T47D (cell line): Measurements from ENCODE around the gene STIM2.
"Not testable (repeated sequence)": the region's sequence is repeated elsewhere in the genome, so short reads cannot be mapped to it uniquely, and the experiment has no call there.

Source experiments
- DNase-seq, 2 experiments: peaks; one replicate each; pipeline versions ENCODE4 v3.0.0 to v3.0.0-alpha.2; 2011 to 2012; ENCODE audit warnings: low read depth in 1 of 2, low spot score in 1 of 2
- JUND ChIP-seq: IDR thresholded peaks from 2 replicates; pipeline ENCODE4 v1.6.1; 2012; ENCODE audit warnings: low read depth
- in situ Hi-C: cut with HindIII; loops from 2 replicates; pipeline ENCODE4 v1.10.0; 2016; ENCODE audit warnings: low sequenced_read_pairs, low pct_unique_long_range_greater_than_20kb

Gene STIM2

DNA sequence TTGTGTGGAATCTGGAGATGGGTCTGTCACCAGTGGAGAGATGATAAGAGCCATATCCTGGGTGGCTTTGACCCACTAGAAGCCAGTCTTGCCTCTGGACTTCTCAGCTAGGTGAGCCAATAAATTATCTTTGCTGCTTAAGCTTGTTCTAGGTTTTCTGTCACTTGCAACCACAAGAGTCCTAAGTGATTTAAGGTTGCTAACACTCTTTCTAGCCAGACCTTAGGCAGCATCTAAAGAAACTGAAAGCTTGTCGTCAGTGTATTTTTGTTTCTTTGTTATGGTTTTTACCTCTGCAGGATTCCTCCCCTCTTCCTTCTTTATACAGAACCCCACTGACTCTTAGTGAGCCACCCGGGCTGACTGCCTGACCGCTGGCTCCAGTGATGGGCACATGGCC, 37.1 kb upstream of the STIM2 start:
- no peak for DNase-seq
- in situ Hi-C loops: no loop called here
- no peak for TF ChIP-seq JUND

DNA sequence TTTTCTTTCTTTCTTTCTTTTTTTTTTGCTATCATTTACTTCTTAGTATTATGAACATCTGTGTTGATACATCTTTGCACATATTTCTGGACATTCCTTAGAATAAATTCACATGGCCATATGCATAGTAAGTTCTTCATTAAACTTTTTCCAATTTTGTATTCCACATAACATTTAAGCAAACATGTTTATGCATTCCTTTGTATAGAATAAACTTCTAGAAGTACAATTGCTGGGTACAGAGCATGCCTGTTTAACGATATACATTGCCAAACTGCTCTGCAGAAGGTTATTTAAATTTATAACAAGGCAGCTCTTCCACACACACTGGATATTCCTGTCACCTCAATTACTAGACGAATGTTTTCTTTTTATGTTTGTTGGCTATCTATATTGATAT, 36.0 kb upstream of the STIM2 start:
- in situ Hi-C loops: no loop called here
- no peak for DNase-seq
- no peak for TF ChIP-seq JUND

- in situ Hi-C loops: no loop called here
- no peak for TF ChIP-seq JUND
- DNase-seq: no peak
These were observed 33.9 kb upstream of the STIM2 start for GRCh38 chr4:26826721-26827120.

GRCh38 chr4:26827336-26827735, 33.3 kb upstream of the STIM2 start:
- in situ Hi-C loops, DNase-seq: not testable (repeated sequence)

DNA sequence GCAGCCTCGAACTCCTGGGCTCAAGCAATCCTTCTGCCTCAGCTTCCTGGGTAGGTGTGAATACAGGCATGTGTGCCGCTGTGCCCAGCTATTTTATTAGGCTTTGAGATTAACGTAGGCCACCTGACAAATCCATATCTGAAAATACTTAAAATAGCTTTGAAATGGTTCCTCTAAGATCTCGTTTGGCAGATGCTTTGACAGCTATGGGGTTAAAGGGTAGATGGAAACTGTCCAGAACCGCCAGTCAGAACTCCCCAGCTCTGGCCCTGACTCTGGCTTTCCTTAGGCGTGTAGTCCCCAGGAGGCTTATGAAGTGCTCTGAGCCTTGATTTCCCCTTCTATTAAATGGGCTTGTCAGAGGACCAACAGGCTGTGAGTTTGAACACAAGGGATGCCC, 32.8 kb upstream of the STIM2 start:
- in situ Hi-C loops: no loop called here
- no peak for TF ChIP-seq JUND
- DNase-seq: no peak

DNA sequence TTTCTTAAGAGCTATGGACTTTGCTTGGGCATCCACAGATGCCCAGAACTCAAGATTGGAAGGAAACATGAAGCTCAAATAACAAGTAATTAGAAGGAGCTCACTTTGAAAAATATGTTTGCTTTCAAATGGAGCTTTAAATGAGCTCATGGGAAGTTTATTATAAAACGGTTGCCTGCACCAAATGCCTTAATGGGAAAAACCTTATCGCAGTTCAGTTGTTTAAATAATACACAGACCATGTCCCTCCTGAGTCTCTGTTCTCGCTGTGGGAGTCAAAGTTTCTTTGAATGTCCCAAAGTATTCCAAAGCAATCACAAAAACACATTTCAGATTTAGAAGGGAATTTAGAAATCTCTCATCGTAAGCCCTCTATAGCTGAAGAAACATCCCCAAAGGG, 31.6 kb upstream of the STIM2 start:
- TF ChIP-seq JUND: no peak
- in situ Hi-C loops: no loop called here
- no peak for DNase-seq

DNA sequence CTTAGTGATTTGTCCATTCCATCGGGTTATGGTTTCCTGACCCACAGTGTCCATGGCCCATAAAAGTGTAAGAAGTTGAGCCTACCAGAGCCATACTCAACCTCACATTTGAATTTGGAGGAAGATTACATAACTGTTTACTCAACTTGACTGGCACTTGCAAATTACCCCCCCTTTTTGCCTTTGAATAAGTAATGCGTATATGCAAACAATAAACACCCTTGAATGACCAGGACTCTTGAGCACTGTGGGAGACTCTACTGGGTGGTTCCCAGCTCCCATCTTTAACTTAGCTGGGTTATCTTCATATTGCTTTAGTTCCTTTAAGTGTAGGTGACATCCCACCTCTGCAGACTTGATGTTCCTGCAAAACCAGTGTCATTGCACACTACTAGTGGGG, 30.6 kb upstream of the STIM2 start:
- in situ Hi-C loops: no loop called here
- no peak for TF ChIP-seq JUND
- DNase-seq: no peak

DNA sequence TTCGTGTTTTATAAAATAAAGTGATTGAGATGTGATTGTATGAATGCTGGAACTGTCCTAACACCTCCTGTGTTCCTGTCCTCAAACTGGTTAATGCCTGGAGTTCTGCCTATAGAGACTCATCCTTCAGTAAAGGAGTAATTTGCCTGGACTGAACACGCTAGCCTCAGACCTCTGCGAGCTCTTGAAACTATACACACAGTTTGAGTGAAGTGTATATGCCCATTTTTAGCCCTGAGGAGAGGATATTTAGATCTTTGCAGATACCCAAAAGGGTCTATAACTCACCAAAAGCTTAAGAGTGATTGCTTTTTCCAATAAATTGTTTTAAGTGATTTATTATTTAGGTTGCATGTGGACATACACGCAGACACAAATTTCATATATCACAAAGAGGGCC, 29.9 kb upstream of the STIM2 start:
- in situ Hi-C loops: no loop called here
- TF ChIP-seq JUND: no peak

DNA sequence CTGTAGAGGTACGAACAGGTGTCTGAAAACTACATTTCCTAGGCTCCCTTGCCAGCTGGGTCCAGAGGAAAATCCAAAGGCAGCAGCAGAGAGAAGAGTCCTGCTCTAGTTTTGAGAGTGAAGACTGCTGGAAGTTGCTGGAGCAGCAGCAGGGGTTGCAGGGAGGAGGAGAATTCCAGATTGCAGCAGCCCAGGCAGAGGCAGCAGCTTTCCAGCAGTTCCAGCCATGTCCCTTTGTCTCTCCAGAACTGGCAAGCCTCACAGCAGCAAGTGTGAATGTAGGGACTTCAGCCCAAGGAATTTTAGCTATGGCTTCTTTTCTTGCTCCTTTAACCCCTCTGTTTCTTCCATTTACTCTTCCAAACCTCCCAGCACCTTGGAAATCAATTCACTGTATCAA, 24.1 kb upstream of the STIM2 start:
- TF ChIP-seq JUND: no peak
- DNase-seq: no peak
- in situ Hi-C loops: no loop called here

More for the DNA sequence above, 29.9 kb upstream of the STIM2 start:
- DNase-seq: no peak

GRCh38 chr4:26837993-26838842, 22.4 kb upstream of the STIM2 start:
- no peak for DNase-seq
- no peak for TF ChIP-seq JUND
- in situ Hi-C loops: no loop called here

GRCh38 chr4:26839016-26839415, 21.6 kb upstream of the STIM2 start:
- TF ChIP-seq JUND: no peak
- in situ Hi-C loops: no loop called here
- no peak for DNase-seq

GRCh38 chr4:26839534-26839951, 21.1 kb upstream of the STIM2 start:
- DNase-seq: no peak
- TF ChIP-seq JUND: no peak
- in situ Hi-C loops: no loop called here

DNA sequence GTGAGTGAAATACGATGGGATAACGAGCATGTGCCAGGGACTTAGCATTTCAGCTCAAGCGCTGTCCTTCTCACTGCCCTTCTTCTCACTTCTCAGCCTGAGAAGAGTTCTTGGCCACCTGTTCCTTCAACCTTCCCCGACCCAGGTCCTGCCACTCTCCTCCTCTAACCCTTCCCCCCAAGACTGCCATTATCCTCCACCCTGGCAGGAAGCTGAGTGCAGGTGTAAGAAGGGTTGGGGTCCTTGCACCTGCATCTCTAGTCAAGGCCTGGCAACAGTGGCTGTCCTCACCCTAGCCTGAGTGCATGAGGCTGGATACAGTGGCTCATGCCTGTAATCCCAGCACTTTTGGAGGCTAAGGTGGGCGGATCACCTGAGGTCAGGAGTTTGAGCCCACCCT, 19.9 kb upstream of the STIM2 start:
- in situ Hi-C loops: no loop called here
- no peak for TF ChIP-seq JUND
- no peak for DNase-seq

- DNase-seq: no peak
- no peak for TF ChIP-seq JUND
- in situ Hi-C loops: no loop called here
These were observed 17.7 kb upstream of the STIM2 start for GRCh38 chr4:26842911-26843310.
